NB4 (cell line): ENCODE results near the gene CSF1R.

Experiments used
- CTCF ChIP-seq: IDR thresholded peaks from one replicate; pipeline ENCODE4 v1.5.1; 2012; ENCODE audit warnings: low read depth, low read length
- MAX ChIP-seq: IDR thresholded peaks from 2 replicates; pipeline ENCODE4 v1.6.1; 2011; ENCODE audit warnings: low read depth, low read length
- POLR2A ChIP-seq: IDR thresholded peaks from 2 replicates; pipeline ENCODE4 v1.6.1; 2011; ENCODE audit warnings: mild to moderate bottlenecking; ENCODE audit not compliant: insufficient read length; ENCODE audit errors: extremely low read depth

- TF ChIP-seq CTCF, result no peak
- no peak for TF ChIP-seq MAX
- TF ChIP-seq POLR2A, result no peak
Observed at GRCh38 chr5:150069672-150070627, 16.4 kb downstream of the CSF1R start.
